ENCODE results near the gene KTI12. TPM values are rescaled to one million over a fixed set of nuclear protein-coding genes. Genes with fewer than 3 reads are reported as not detected.

The KTI12 gene
- total RNA-seq, 1 donor from 2014 or later: 8.2 TPM

DNA sequence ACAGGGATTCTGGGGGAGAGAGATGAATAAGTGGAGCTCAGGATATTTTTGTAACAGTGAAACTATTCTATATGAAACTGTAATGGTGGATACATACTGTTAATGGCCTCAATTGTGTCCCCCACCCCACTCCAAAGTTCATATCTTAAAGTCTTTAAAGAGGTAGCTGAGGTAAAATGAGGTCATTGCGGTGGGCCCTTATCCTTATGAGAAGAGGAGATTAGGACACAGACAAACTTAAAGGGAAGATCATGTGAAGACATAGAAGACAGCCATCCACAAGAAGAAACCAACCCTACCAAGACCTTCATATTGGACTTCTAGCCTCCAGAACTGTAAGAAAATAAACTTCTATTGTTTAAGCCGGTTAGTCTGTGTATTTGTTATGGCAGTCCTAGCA is 11.6 kb upstream of the KTI12 start:
- peaks cover 20% of the 10 kb centered on the region for H3K36me3 Mint-ChIP-seq
- no peak for DNase-seq (ENCODE audit: low spot score in 2 of 2, unreplicated experiment in 2 of 2)
- H3K27me3 Mint-ChIP-seq (ENCODE audit: low read depth): no peaks in the 10 kb centered on the region
- peaks cover 3% of the 10 kb centered on the region for H3K9me3 Mint-ChIP-seq
- H3K4me3 Mint-ChIP-seq: no peak overlapping the region
- H3K4me1 Mint-ChIP-seq: no peaks in the 10 kb centered on the region
- TF ChIP-seq, protein P1, sequence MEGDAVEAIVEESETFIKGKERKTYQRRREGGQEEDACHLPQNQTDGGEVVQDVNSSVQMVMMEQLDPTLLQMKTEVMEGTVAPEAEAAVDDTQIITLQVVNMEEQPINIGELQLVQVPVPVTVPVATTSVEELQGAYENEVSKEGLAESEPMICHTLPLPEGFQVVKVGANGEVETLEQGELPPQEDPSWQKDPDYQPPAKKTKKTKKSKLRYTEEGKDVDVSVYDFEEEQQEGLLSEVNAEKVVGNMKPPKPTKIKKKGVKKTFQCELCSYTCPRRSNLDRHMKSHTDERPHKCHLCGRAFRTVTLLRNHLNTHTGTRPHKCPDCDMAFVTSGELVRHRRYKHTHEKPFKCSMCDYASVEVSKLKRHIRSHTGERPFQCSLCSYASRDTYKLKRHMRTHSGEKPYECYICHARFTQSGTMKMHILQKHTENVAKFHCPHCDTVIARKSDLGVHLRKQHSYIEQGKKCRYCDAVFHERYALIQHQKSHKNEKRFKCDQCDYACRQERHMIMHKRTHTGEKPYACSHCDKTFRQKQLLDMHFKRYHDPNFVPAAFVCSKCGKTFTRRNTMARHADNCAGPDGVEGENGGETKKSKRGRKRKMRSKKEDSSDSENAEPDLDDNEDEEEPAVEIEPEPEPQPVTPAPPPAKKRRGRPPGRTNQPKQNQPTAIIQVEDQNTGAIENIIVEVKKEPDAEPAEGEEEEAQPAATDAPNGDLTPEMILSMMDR (IDR thresholded peaks at IDR 0.05; ENCODE audit: unreplicated experiment): no peak
- H3K27ac Mint-ChIP-seq: no peak overlapping the region

GRCh38 chr1:52041551-52042185 is 8.1 kb upstream of the KTI12 start:
- DNase-seq (ENCODE audit: low spot score in 2 of 2, unreplicated experiment in 2 of 2): no peak
- no peaks in the 10 kb centered on the region for H3K27me3 Mint-ChIP-seq (ENCODE audit: low read depth)
- no peaks in the 10 kb centered on the region for H3K4me1 Mint-ChIP-seq
- H3K36me3 Mint-ChIP-seq: peaks cover 23% of the 10 kb centered on the region
- TF ChIP-seq, protein P1 (IDR thresholded peaks at IDR 0.05; ENCODE audit: unreplicated experiment): no peak
- peaks cover 3% of the 10 kb centered on the region for H3K9me3 Mint-ChIP-seq
- no peak overlapping the region for H3K27ac Mint-ChIP-seq
- no peak overlapping the region for H3K4me3 Mint-ChIP-seq

- Mint-ChIP-seq H3K4me1 (peaks cover 6% of the 10 kb centered on the region), H3K4me3 (no peak overlapping the region), H3K36me3 (peaks cover 19% of the 10 kb centered on the region), H3K9me3 (no peaks in the 10 kb centered on the region), H3K27me3 (ENCODE audit: low read depth) (no peaks in the 10 kb centered on the region), H3K27ac (no peak overlapping the region)
- TF ChIP-seq, protein P1 (IDR thresholded peaks at IDR 0.05; ENCODE audit: unreplicated experiment): no peak
- no peak for DNase-seq (ENCODE audit: low spot score in 2 of 2, unreplicated experiment in 2 of 2)
Observed at GRCh38 chr1:52037909-52038308, 4.3 kb upstream of the KTI12 start.

- Mint-ChIP-seq H3K9me3 (no peaks in the 10 kb centered on the region), H3K27me3 (ENCODE audit: low read depth) (no peaks in the 10 kb centered on the region), H3K4me1 (peaks cover 11% of the 10 kb centered on the region), H3K36me3 (peaks cover 19% of the 10 kb centered on the region), H3K4me3 (no peak overlapping the region), H3K27ac (no peak overlapping the region)
- TF ChIP-seq, protein P1 (IDR thresholded peaks at IDR 0.05; ENCODE audit: unreplicated experiment): no peak
- DNase-seq (ENCODE audit: low spot score in 2 of 2, unreplicated experiment in 2 of 2): no peak
Observed at GRCh38 chr1:52037402-52037814, 3.8 kb upstream of the KTI12 start.

DNA sequence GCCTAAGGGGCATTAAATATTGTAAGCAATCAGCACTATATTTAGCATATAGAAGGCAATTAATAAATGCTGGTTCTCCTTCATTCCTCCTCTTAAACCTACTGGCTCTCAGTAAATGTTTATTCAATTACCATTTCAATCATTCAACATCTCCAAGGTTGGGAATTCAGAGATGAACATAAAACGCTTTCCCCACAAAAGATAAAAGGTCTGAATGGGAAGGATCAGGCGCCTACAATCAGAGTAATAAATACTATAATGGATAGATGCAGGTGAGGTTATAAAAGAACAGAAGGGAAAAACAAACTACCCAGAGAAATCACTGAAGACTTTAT is 407 bp upstream of the KTI12 start:
- H3K27me3 Mint-ChIP-seq (ENCODE audit: low read depth): no peaks in the 10 kb centered on the region
- H3K4me1 Mint-ChIP-seq: peaks cover 29% of the 10 kb centered on the region
- H3K4me3 Mint-ChIP-seq: peak overlapping the region; percentile 93
- H3K27ac Mint-ChIP-seq: peak overlapping the region; percentile 96
- TF ChIP-seq, protein P1 (IDR thresholded peaks at IDR 0.05; ENCODE audit: unreplicated experiment): no peak
- H3K9me3 Mint-ChIP-seq: no peaks in the 10 kb centered on the region
- no peak for DNase-seq (ENCODE audit: low spot score in 2 of 2, unreplicated experiment in 2 of 2)
- peaks cover 13% of the 10 kb centered on the region for H3K36me3 Mint-ChIP-seq

GRCh38 chr1:52032785-52033131 is 852 bp downstream of the KTI12 start:
- Mint-ChIP-seq H3K36me3 (peaks cover 5% of the 10 kb centered on the region), H3K9me3 (no peaks in the 10 kb centered on the region), H3K4me3 (peak overlapping the region; percentile 93), H3K27ac (peak overlapping the region; percentile 96), H3K4me1 (peaks cover 29% of the 10 kb centered on the region), H3K27me3 (ENCODE audit: low read depth) (no peaks in the 10 kb centered on the region)
- peak in 1 of 2 experiments; percentile 50 for DNase-seq (ENCODE audit: low spot score in 2 of 2, unreplicated experiment in 2 of 2)
- TF ChIP-seq, protein P1 (IDR thresholded peaks at IDR 0.05; ENCODE audit: unreplicated experiment): no peak
